GM06990 (cell line): ENCODE data around the gene PCED1A.

Experiments
- DNase-seq: peaks from one replicate; pipeline ENCODE4 v3.0.0-alpha.2; 2011; ENCODE audit not compliant: insufficient read length; ENCODE audit errors: extremely low read depth
- H3K27me3 ChIP-seq: replicated peaks from 2 replicates; pipeline ENCODE4 v1.6.0; 2011; ENCODE audit warnings: low read length; ENCODE audit not compliant: control insufficient read depth, insufficient read depth
- H3K36me3 ChIP-seq: 2 replicates; pipeline ENCODE4 v1.5.1; 2011; ENCODE audit warnings: low read length; ENCODE audit not compliant: control insufficient read depth, insufficient read depth
- H3K4me3 ChIP-seq: replicated peaks from 2 replicates; pipeline ENCODE4 v1.5.1; 2011; ENCODE audit warnings: low read depth, mild to moderate bottlenecking, control low read depth, low read length
- CTCF ChIP-seq: IDR thresholded peaks from 2 replicates; pipeline ENCODE4 v1.5.1; 2011; ENCODE audit warnings: low read length, control low read depth, mild to moderate bottlenecking, inconsistent platforms; ENCODE audit not compliant: insufficient read depth, poor library complexity, severe bottlenecking

Gene PCED1A

GRCh38 chr20:2798814-2799213 is 41.6 kb downstream of the PCED1A start:
- no peaks in the 10 kb centered on the region for H3K36me3 ChIP-seq
- H3K27me3 ChIP-seq: peaks cover 3% of the 10 kb centered on the region
- H3K4me3 ChIP-seq: no peak overlapping the region
- no peak for DNase-seq
- TF ChIP-seq CTCF: no peak

GRCh38 chr20:2798095-2798805 is 42.2 kb downstream of the PCED1A start:
- Histone ChIP-seq H3K27me3 (peaks cover 3% of the 10 kb centered on the region), H3K4me3 (no peak overlapping the region), H3K36me3 (no peaks in the 10 kb centered on the region)
- DNase-seq: no peak
- no peak for TF ChIP-seq CTCF

GRCh38 chr20:2797136-2797983 is 43.1 kb downstream of the PCED1A start:
- no peak for TF ChIP-seq CTCF
- no peak for DNase-seq
- Histone ChIP-seq H3K27me3 (peaks cover 3% of the 10 kb centered on the region), H3K4me3 (no peak overlapping the region), H3K36me3 (no peaks in the 10 kb centered on the region)

- Histone ChIP-seq H3K27me3 (peaks cover 2% of the 10 kb centered on the region), H3K4me3 (no peak overlapping the region), H3K36me3 (no peaks in the 10 kb centered on the region)
- DNase-seq: no peak
- TF ChIP-seq CTCF: no peak
Measured at GRCh38 chr20:2796011-2796660, 44.3 kb downstream of the PCED1A start.

- no peak for TF ChIP-seq CTCF
- no peak for DNase-seq
- no peak overlapping the region for H3K4me3 ChIP-seq
- peaks cover 2% of the 10 kb centered on the region; the same call in 1 of the 2 replicates for H3K27me3 ChIP-seq
- no peaks in the 10 kb centered on the region for H3K36me3 ChIP-seq
Measured at GRCh38 chr20:2795451-2795850, 45.0 kb downstream of the PCED1A start.
